OCI-LY3 (cell line): ENCODE data around the gene MTHFD1L.

Experiments
- H2AFZ ChIP-seq: fragments of 200-600, 300-600 bp; shearing (Covaris generic); 2 replicates; pipeline ENCODE4 v1.6.0; 2014; ENCODE audit warnings: antibody characterized with exemption, low read depth, low read length
- H3K27ac ChIP-seq: fragments of 200-600, 300-600 bp; sonication (generic); 2 replicates; pipeline ENCODE4 v1.5.1; 2014; ENCODE audit warnings: mild to moderate bottlenecking, low read length, moderate library complexity, mixed read lengths
- H3K27me3 ChIP-seq: fragments of 200-600, 300-600 bp; sonication (generic); 2 replicates; pipeline ENCODE4 v1.6.1; 2014; ENCODE audit warnings: low read depth, low read length, mixed read lengths
- H3K36me3 ChIP-seq: fragments of 200-600, 300-600 bp; sonication (generic); replicated peaks from 2 replicates; pipeline ENCODE3; 2014; ENCODE audit warnings: low read depth, low read length, mixed read lengths
- H3K4me1 ChIP-seq: fragments of 300-600, 200-600 bp; sonication (generic); 2 replicates; pipeline ENCODE4 v1.6.1; 2014; ENCODE audit warnings: low read length, mixed read lengths
- H3K4me2 ChIP-seq: fragments of 200-600, 300-600 bp; sonication (generic); 2 replicates; pipeline ENCODE4 v1.6.1; 2014; ENCODE audit warnings: low read length, mixed read lengths
- H3K4me3 ChIP-seq: fragments of 300-600, 200-600 bp; sonication (generic); 2 replicates; pipeline ENCODE4 v1.5.1; 2014; ENCODE audit warnings: antibody characterized with exemption, mild to moderate bottlenecking, low read length, moderate library complexity
- H3K79me2 ChIP-seq: fragments of 300-600, 200-600 bp; shearing (Covaris generic); 2 replicates; pipeline ENCODE4 v1.6.1; 2014; ENCODE audit warnings: mild to moderate bottlenecking, low read length, mixed read lengths
- H3K9ac ChIP-seq: fragments of 300-600, 200-600 bp; shearing (Covaris generic); 2 replicates; pipeline ENCODE4 v1.6.0; 2014; ENCODE audit warnings: mild to moderate bottlenecking, low read length, moderate library complexity
- H3K9me3 ChIP-seq: fragments of 200-600, 300-600 bp; shearing (Covaris generic); 2 replicates; pipeline ENCODE4 v1.6.1; 2014; ENCODE audit warnings: low read length, mixed read lengths; ENCODE audit not compliant: insufficient read depth
- H4K20me1 ChIP-seq: fragments of 200-600, 300-600 bp; sonication (generic); 2 replicates; pipeline ENCODE4 v1.6.1; 2016; ENCODE audit warnings: low read length, mixed read lengths; ENCODE audit not compliant: insufficient read depth
- CTCF ChIP-seq: fragments of 200-600, 300-600 bp; sonication (generic); IDR thresholded peaks from 2 replicates; pipeline ENCODE4 v1.5.1; 2014; ENCODE audit warnings: antibody characterized with exemption, low read length, low read depth
- EZH2phosphoT487 ChIP-seq: fragments of 200-600 bp; shearing (Covaris generic); IDR thresholded peaks from 2 replicates; pipeline ENCODE4 v1.6.1; 2018; ENCODE audit warnings: antibody characterized with exemption, mixed run types, low read depth

MTHFD1L gene

DNA sequence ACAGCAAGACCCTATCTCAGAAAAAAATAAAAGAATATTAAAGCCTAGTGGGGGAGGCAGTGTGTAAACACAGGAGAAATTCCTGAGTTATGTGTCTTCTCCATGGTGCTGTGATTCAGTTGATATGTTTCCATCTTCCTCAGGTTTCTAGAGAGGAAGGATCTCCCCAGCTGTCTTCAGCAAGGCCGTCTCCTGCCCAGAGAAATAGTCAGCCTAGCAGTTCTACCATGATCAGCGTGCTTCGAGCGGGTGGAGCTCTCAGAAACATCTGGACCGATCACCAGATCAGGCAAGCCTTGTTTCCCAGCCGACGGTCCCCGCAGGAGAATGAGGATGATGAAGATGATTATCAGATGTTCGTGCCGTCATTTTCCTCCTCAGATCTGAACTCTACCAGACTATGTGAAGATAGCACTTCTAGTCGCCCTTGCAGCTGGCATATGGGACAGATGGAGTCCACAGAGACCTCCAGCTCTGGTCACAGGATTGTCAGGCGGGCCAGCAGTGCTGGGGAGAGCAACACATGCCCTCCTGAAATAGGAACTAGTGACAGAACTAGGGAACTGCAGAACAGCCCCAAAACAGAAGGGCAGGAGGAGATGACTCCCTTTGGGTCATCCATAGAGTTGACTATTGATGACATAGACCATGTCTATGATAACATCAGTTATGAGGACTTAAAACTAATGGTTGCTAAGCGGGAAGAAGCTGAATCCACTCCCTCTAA is 34.9 kb upstream of the MTHFD1L start:
- Histone ChIP-seq H3K9ac (no peak overlapping the region), H2AFZ (no peak overlapping the region), H3K27me3 (no peaks in the 10 kb centered on the region), H3K4me3 (no peak overlapping the region), H3K36me3 (peaks cover 14% of the 10 kb centered on the region), H3K4me2 (no peak overlapping the region), H3K9me3 (no peaks in the 10 kb centered on the region), H4K20me1 (no peaks in the 10 kb centered on the region), H3K27ac (no peak overlapping the region), H3K79me2 (peaks cover 5% of the 10 kb centered on the region; the same call in 1 of the 2 replicates), H3K4me1 (no peaks in the 10 kb centered on the region)
- TF ChIP-seq CTCF (no peak), EZH2phosphoT487 (no peak)

DNA sequence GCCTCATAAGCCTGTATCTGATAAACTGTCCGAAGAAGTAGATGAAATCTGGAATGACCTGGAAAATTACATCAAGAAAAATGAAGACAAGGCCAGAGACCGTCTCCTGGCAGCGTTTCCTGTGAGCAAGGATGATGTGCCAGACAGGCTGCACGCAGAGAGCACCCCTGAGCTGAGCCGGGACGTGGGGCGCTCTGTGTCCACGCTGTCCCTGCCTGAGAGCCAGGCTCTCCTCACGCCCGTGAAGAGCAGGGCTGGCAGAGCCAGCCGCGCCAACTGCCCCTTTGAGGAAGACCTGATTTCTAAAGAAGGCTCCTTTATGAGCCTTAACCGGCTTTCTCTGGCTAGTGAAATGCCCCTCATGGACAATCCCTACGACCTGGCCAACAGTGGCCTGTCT is 33.9 kb upstream of the MTHFD1L start:
- no peak overlapping the region for H3K9ac ChIP-seq
- no peak overlapping the region for H3K27ac ChIP-seq
- H3K79me2 ChIP-seq, result peaks cover 10% of the 10 kb centered on the region; the same call in 1 of the 2 replicates
- H3K27me3 ChIP-seq, result no peaks in the 10 kb centered on the region
- H3K4me1 ChIP-seq, result no peaks in the 10 kb centered on the region
- peaks cover 16% of the 10 kb centered on the region for H3K36me3 ChIP-seq
- TF ChIP-seq EZH2phosphoT487 (no peak), CTCF (no peak)
- H3K9me3 ChIP-seq, result no peaks in the 10 kb centered on the region
- H3K4me3 ChIP-seq, result no peak overlapping the region
- no peak overlapping the region for H2AFZ ChIP-seq
- no peak overlapping the region for H3K4me2 ChIP-seq
- H4K20me1 ChIP-seq, result no peaks in the 10 kb centered on the region

DNA sequence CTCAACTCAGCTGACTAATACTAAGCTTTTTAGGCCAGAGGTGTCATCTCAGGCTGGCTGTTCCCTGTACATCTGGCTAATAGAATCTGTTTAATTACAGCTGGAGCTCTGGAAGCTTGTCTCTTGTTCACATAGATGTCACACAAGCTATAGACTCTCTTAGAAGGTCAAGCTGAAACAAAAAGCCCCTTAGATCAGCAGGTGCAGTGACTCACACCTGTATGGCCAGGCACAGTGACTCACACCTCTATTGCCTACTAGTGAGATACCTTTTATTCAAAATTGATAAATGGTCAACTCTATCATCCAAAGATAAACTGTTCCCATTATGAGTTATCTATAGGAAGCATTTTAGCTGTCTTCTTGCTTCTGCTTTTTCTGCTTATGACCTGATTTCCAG is 29.9 kb upstream of the MTHFD1L start:
- no peak overlapping the region for H3K9ac ChIP-seq
- TF ChIP-seq EZH2phosphoT487 (no peak), CTCF (no peak)
- no peaks in the 10 kb centered on the region for H3K9me3 ChIP-seq
- peaks cover 24% of the 10 kb centered on the region for H3K36me3 ChIP-seq
- H2AFZ ChIP-seq, result no peak overlapping the region
- no peak overlapping the region for H3K4me2 ChIP-seq
- H3K4me3 ChIP-seq, result no peak overlapping the region
- no peaks in the 10 kb centered on the region for H3K4me1 ChIP-seq
- H3K79me2 ChIP-seq, result peaks cover 15% of the 10 kb centered on the region
- H3K27ac ChIP-seq, result no peak overlapping the region
- no peaks in the 10 kb centered on the region for H4K20me1 ChIP-seq
- H3K27me3 ChIP-seq, result no peaks in the 10 kb centered on the region

GRCh38 chr6:150840185-150840584 is 25.3 kb upstream of the MTHFD1L start:
- Histone ChIP-seq H3K4me2 (no peak overlapping the region), H3K79me2 (peaks cover 12% of the 10 kb centered on the region), H3K9me3 (no peaks in the 10 kb centered on the region), H3K4me3 (no peak overlapping the region), H4K20me1 (no peaks in the 10 kb centered on the region), H2AFZ (no peak overlapping the region), H3K4me1 (no peaks in the 10 kb centered on the region), H3K36me3 (peaks cover 23% of the 10 kb centered on the region), H3K9ac (no peak overlapping the region), H3K27ac (no peak overlapping the region), H3K27me3 (no peaks in the 10 kb centered on the region)
- TF ChIP-seq EZH2phosphoT487, result no peak
